Posterior vena cava (tissue), 2 donors: Measurements from ENCODE around the gene ASB2. TPM values are rescaled to one million over a fixed set of nuclear protein-coding genes. Genes with fewer than 3 reads are reported as not detected.

Experiments used
- DNase-seq: peaks from one replicate; pipeline ENCODE4 v3.0.0-alpha.2; 2020; ENCODE audit warnings: low spot score
- intact Hi-C, 2 donors: fragments of 100-400 bp; cut with DNase I; formaldehyde crosslinking; loops; one replicate each; pipeline versions ENCODE4 v1.14.1 to v1.14.2; 2022 to 2023
- total RNA-seq, 2 donors: library from RNA; stranded (reverse); fragmentation: NEBNext Ultra II Directional; extraction: Animal tissue kit (Norgen Biotek cat#: 25700); gene quantifications; one replicate each; pipeline ENCODE4 v1.2.1, GENCODE V29; 2021
- donor health status: DM: yes; HTN: yes; CAD: no.
- donor health status: DM: yes; HTN: yes; CAD: no.

The ASB2 gene
- total RNA-seq, 2 donors from 2014 or later = 60.0 to 66.5 TPM

DNA sequence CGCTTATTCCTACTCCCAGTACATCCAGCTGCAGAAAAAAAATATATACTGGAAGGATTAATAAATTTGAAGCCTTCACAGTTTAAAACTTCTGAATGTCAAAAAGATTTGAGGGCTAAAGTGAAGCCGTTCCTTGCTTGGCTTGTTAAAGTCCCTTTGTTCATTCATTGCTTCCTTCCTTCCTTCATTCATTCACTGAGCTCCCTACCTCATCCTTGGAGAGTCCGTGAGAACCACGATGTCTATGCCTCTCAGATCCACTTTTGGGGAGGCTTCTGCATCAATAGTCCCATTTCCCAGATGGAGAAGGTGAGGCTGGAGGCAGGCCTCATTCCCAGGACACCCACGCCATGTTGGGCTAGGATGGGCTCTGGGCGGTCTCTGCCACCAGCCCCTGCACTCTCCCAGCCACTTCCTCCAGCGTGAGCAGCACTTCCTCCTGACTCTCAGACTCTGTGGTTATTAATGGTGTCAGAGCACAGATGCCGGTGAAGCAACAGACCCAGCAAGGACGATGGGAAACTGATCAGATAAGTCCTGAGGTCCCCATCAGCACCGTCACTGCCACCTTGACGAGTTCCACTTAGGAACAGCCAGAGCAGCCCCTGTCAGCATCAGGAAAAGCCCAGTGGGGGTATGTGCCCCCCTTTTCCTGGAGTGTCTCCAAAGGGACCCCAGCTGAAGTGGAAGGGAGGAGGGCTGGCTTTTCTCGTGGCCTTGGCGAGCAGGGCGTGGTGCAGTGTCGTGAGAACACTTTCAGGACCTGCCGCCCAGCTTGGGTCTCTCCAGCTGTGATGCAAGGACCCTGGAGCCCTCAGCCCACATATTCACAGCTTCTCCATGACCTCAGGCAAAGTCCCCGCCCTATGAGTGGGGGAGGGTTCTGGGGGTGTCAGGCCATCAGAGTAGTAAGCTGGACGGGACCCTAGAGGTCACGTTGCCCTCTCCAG, 21.2 kb downstream of the ASB2 start:
- intact Hi-C loops = no loop called here
- DNase-seq = no peak

DNA sequence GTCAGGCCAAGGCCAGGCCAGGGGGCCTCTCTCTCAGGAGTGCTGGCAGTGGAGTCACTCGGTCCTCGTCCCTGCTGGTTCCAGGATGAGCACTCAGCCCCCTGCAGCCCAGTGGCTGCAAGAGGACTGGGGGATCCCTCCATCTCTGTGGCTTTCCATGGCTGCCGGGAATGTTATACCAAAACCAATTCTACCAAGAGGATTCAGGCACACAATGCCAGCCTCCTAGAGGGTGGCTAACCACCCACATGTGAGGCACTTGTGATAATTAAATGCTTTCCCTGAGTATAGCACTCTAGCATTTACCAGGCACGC, 21.9 kb downstream of the ASB2 start:
- DNase-seq = no peak
- intact Hi-C loops = no loop called here

DNA sequence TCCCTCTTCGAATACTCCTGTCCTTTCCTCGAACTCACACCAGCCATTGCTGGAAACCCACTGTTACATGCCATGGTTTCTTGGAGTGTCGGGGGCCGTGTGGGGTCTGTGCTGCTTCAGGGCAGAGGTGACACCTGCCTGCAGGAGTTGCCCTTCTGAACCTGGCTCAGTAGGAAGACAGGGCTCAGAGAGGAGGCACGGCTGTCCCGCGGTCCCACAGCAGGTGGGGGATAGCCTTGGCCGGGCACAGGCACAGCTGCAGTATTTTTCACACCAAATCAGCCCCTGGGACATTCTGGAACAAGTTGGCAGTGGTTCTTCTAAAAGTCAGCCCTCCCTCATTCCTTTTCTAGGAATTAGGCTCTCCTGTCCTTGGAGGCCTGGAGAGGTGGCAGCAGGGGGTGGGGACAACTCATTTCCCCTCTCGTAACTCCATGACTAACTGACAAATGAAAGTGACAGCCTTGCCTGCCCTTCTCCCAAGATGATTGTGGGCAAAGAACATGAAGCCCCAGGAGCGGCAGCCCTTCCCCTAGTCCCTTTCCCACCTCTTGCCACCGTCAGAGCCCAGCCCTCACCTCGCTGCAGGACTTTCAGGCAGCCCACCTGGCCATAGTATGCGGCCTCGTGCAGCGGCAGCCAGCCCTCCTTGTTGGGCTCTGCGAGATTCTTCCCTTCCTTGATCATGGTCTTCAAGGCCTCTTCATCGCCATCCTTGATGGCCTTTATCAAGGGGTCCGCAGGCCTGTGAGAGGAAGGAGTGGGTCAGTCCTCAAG, 22.4 kb downstream of the ASB2 start:
- DNase-seq = no peak
- intact Hi-C loops = no loop called here

GRCh38 chr14:93953263-93953662, 23.1 kb downstream of the ASB2 start:
- intact Hi-C loops = no loop called here
- no peak for DNase-seq

GRCh38 chr14:93952829-93953228, 23.5 kb downstream of the ASB2 start:
- DNase-seq = no peak
- intact Hi-C loops = no loop called here

- no peak for DNase-seq
- intact Hi-C loops = no loop called here
Observed at GRCh38 chr14:93951635-93952540, 24.5 kb downstream of the ASB2 start.

DNA sequence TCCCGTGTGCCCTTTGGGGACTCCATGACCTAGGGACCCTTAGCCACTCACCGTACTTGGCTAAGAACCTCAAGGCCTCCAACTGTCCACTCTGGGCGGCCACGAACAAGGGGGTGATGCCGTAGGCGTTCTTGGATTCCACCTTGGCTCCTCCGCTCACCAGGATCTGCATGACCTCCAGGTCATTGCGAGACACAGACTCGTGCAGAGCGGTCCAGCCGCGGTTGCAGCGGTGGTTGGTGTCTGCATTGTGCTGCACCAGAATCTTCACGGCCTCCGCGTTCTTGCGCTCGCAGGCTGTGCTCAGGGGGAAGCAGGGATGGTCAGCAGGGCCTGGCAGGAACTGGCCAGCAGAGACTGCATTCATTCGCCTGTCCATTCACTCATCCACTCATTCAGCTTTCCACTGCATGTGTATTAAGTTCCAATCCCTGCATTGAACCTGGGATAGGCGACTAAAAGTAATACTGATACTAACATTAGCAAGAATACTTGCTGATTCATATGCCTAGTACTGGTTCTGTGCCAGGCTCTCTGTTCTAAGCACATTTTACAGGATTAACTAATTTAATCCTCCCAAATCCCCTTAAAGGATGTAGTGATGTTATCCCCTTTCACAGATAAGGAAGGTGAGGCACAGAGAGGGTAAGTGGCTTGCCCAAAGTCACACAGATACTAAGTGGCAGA, 25.3 kb downstream of the ASB2 start:
- intact Hi-C loops = no loop called here
- no peak for DNase-seq

- intact Hi-C loops = no loop called here
- no peak for DNase-seq
Observed at GRCh38 chr14:93949511-93950075, 26.8 kb downstream of the ASB2 start.

DNA sequence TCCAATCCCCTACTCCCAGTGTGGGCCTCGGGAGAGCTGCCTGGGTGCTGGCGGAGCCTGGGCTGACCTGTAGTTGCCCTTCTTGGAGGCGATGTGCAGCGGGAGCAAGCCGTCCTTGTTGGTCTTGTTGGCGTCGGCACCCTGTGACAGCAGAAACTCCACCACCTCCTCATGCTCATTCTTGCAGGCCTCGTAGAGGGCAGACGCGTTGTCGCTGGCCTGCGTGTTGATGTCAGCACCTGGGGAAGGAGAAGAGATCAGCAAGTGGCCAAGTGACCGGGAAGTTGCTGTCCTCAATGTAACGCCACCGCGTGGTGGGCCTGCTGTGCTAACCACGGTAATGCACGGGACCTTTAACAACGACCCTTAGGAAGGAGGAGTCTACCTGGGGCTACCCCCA, 29.1 kb downstream of the ASB2 start:
- intact Hi-C loops = no loop called here
- no peak for DNase-seq

- DNase-seq = no peak
- intact Hi-C loops = no loop called here
Observed at GRCh38 chr14:93946541-93947090, 29.8 kb downstream of the ASB2 start.

- no peak for DNase-seq
- intact Hi-C loops = no loop called here
Observed at GRCh38 chr14:93946104-93946503, 30.3 kb downstream of the ASB2 start.

GRCh38 chr14:93945070-93945399, 31.3 kb downstream of the ASB2 start:
- no peak for DNase-seq
- intact Hi-C loops = loop anchor here in 1 of 2 donors (2.0 kb wide), 1 partner anchor 50 kb away; no protein-coding TSS in a partner anchor

- intact Hi-C loops = loop anchor here in 1 of 2 donors (2.0 kb wide), 1 partner anchor 50 kb away; no protein-coding TSS in a partner anchor
- no peak for DNase-seq
Observed at GRCh38 chr14:93944348-93945069, 31.9 kb downstream of the ASB2 start.

GRCh38 chr14:93943930-93944329, 32.4 kb downstream of the ASB2 start:
- no peak for DNase-seq
- intact Hi-C loops = loop anchor here in 1 of 2 donors (2.0 kb wide), 1 partner anchor 51 kb away; no protein-coding TSS in a partner anchor

GRCh38 chr14:93943052-93943451, 33.3 kb downstream of the ASB2 start:
- no peak for DNase-seq
- intact Hi-C loops = no loop called here

- DNase-seq = no peak
- intact Hi-C loops = loop anchor here in 1 of 2 donors (2.0 kb wide), 1 partner anchor 61 kb away; no protein-coding TSS in a partner anchor
Observed at GRCh38 chr14:93941293-93941910, 35.0 kb downstream of the ASB2 start.

DNA sequence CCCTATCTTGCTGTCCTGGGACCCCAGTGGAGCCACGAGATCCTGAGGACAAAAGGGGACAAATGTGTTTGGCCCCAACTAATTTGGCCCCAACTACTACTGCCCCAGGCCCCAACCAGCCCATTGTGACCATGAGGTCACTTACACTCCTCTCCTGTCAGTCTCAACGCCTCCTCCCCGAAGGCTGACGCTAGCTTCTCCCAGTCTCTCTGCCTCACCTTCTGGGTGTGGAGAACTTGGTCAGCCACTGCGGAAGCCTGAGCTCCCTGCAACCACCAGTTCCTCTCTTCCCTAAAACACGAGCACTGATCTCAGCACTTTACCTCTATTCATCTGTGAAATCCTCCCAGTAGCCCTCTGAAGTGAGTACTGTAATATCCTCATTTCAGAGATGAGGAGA, 35.9 kb downstream of the ASB2 start:
- DNase-seq = no peak
- intact Hi-C loops = loop anchor here in 1 of 2 donors (2.0 kb wide), 1 partner anchor 62 kb away; no protein-coding TSS in a partner anchor
